ENCODE data around the gene RSF1. TPM values are rescaled to one million over a fixed set of nuclear protein-coding genes. Genes with fewer than 3 reads are reported as not detected.

RSF1 gene
- total and polyA plus RNA-seq, 8 donors: 4.9 to 230 (median 74.4) TPM

GRCh38 chr11:77791301-77791700 lies 29.2 kb downstream of the RSF1 start:
- 95 to 98% (median 97%) methylated on average over 4 of the region's 4 CpGs for WGBS, 5 donors
- Histone ChIP-seq H3K4me3 (no peak overlapping the region), H3K4me1 (peaks cover 5 to 48% (median 14%) of the 10 kb centered on the region in 4 donors), H3K27me3 (no peaks in the 10 kb centered on the region), H3K9me3 (no peaks in the 10 kb centered on the region), H3K27ac (no peak overlapping the region), H3K36me3 (peaks cover 0 to 5% (median 2%) of the 10 kb centered on the region in 4 donors)
- intact Hi-C loops (cut with DNase I; ENCODE audit: low total_unique reads): no loop called here
- TF ChIP-seq POLR2A (IDR thresholded peaks at IDR 0.05) (no peak), POLR2AphosphoS5 (IDR thresholded peaks at IDR 0.05) (no peak), CTCF (IDR thresholded peaks at IDR 0.05) (no peak), EP300 (IDR thresholded peaks at IDR 0.05) (no peak)
- DNase-seq: no peak

- no peak for DNase-seq
- peaks cover 5 to 40% (median 14%) of the 10 kb centered on the region in 4 donors for H3K4me1 ChIP-seq
- intact Hi-C loops (cut with DNase I; ENCODE audit: low total_unique reads): no loop called here
- H3K36me3 ChIP-seq: peaks cover 0 to 5% (median 2%) of the 10 kb centered on the region in 4 donors
- WGBS, 5 donors: 94 to 99% (median 97%) methylated on average over 5 of the region's 5 CpGs
- H3K27me3 ChIP-seq: no peaks in the 10 kb centered on the region
- no peak overlapping the region for H3K4me3 ChIP-seq
- H3K9me3 ChIP-seq: no peaks in the 10 kb centered on the region
- no peak for TF ChIP-seq CTCF (IDR thresholded peaks at IDR 0.05)
- no peak for TF ChIP-seq POLR2A (IDR thresholded peaks at IDR 0.05)
- no peak for TF ChIP-seq EP300 (IDR thresholded peaks at IDR 0.05)
- TF ChIP-seq POLR2AphosphoS5 (IDR thresholded peaks at IDR 0.05): no peak
- H3K27ac ChIP-seq: no peak overlapping the region
These were observed 30.6 kb downstream of the RSF1 start for GRCh38 chr11:77789731-77790476.

- Histone ChIP-seq H3K27ac (no peak overlapping the region), H3K9me3 (no peaks in the 10 kb centered on the region), H3K4me3 (no peak overlapping the region), H3K36me3 (peaks cover 0 to 5% (median 2%) of the 10 kb centered on the region in 4 donors), H3K27me3 (no peaks in the 10 kb centered on the region), H3K4me1 (peaks cover 0 to 45% (median 15%) of the 10 kb centered on the region in 4 donors)
- intact Hi-C loops (cut with DNase I; ENCODE audit: low total_unique reads): no loop called here
- TF ChIP-seq EP300 (IDR thresholded peaks at IDR 0.05) (no peak), POLR2AphosphoS5 (IDR thresholded peaks at IDR 0.05) (no peak), CTCF (IDR thresholded peaks at IDR 0.05) (no peak), POLR2A (IDR thresholded peaks at IDR 0.05) (no peak)
- WGBS, 5 donors: 73 to 91% (median 87%) methylated on average over 5 to 11 of the region's 11 CpGs
- DNase-seq: no peak
These were observed 31.3 kb downstream of the RSF1 start for GRCh38 chr11:77789061-77789730.

GRCh38 chr11:77784572-77784971 lies 36.0 kb downstream of the RSF1 start:
- intact Hi-C loops (cut with DNase I; ENCODE audit: low total_unique reads): no loop called here
- H3K9me3 ChIP-seq: no peaks in the 10 kb centered on the region
- TF ChIP-seq POLR2A (IDR thresholded peaks at IDR 0.05) (no peak), CTCF (IDR thresholded peaks at IDR 0.05) (no peak), POLR2AphosphoS5 (IDR thresholded peaks at IDR 0.05) (no peak), EP300 (IDR thresholded peaks at IDR 0.05) (no peak)
- WGBS, 5 donors: 73 to 88% (median 78%) methylated on average over 3 of the region's 3 CpGs
- H3K36me3 ChIP-seq: no peaks in the 10 kb centered on the region
- no peak for DNase-seq
- peaks cover 0 to 36% (median 16%) of the 10 kb centered on the region in 4 donors for H3K4me1 ChIP-seq
- no peak overlapping the region for H3K4me3 ChIP-seq
- no peak overlapping the region for H3K27ac ChIP-seq
- H3K27me3 ChIP-seq: no peaks in the 10 kb centered on the region

Data from stomach (tissue), 9 donors.